Hepatocyte (in vitro differentiated cells): Measurements from ENCODE around the gene SLC22A12. TPM values are rescaled to one million over a fixed set of nuclear protein-coding genes. Genes with fewer than 3 reads are reported as not detected.

Source experiments
- DNase-seq: peaks from one replicate; pipeline ENCODE4 v3.0.0-alpha.2; 2016; ENCODE audit warnings: low spot score
- H2AFZ ChIP-seq: fragments of 200-600 bp; sonication (generic); 2 replicates; pipeline ENCODE4 v1.6.0; 2016; ENCODE audit warnings: antibody characterized with exemption, mild to moderate bottlenecking
- H3K27ac ChIP-seq: fragments of 200-600 bp; sonication (generic); 2 replicates; pipeline ENCODE4 v1.5.1; 2016; ENCODE audit warnings: mild to moderate bottlenecking
- H3K27me3 ChIP-seq: fragments of 200-600 bp; sonication (generic); 2 replicates; pipeline ENCODE4 v1.6.1; 2016
- H3K36me3 ChIP-seq: fragments of 200-600 bp; sonication (generic); replicated peaks from 2 replicates; pipeline ENCODE4 v1.5.1; 2016; ENCODE audit warnings: low read depth; ENCODE audit not compliant: insufficient read depth
- H3K4me1 ChIP-seq: fragments of 200-600 bp; sonication (generic); 2 replicates; pipeline ENCODE4 v1.5.1; 2016; ENCODE audit warnings: mild to moderate bottlenecking, moderate library complexity; ENCODE audit not compliant: insufficient read depth
- H3K4me2 ChIP-seq: fragments of 200-600 bp; sonication (generic); 2 replicates; pipeline ENCODE4 v1.6.0; 2016
- H3K4me3 ChIP-seq: fragments of 200-600 bp; sonication (generic); 2 replicates; pipeline ENCODE4 v1.5.1; 2016; ENCODE audit warnings: mild to moderate bottlenecking
- H3K79me2 ChIP-seq: fragments of 200-600 bp; sonication (generic); 2 replicates; pipeline ENCODE4 v1.6.0; 2017; ENCODE audit warnings: mild to moderate bottlenecking
- H3K9me2 ChIP-seq: fragments of 200-600 bp; sonication (generic); replicated peaks from 2 replicates; pipeline ENCODE4 v1.6.0; 2017; ENCODE audit warnings: mild to moderate bottlenecking; ENCODE audit not compliant: insufficient read depth
- H3K9me3 ChIP-seq: fragments of 200-600 bp; sonication (generic); 2 replicates; pipeline ENCODE4 v1.5.1; 2016; ENCODE audit warnings: low read depth, mild to moderate bottlenecking
- H4K20me1 ChIP-seq: fragments of 200-600 bp; sonication (generic); 2 replicates; pipeline ENCODE4 v1.6.0; 2016; ENCODE audit warnings: mild to moderate bottlenecking; ENCODE audit not compliant: insufficient read depth, poor library complexity, severe bottlenecking
- CTCF ChIP-seq: fragments of 200-600 bp; sonication (generic); IDR thresholded peaks from 2 replicates; pipeline ENCODE4 v1.5.1; 2016; ENCODE audit warnings: antibody characterized with exemption, mild to moderate bottlenecking; ENCODE audit not compliant: poor library complexity
- EZH2 ChIP-seq: fragments of 200-600 bp; sonication (generic); IDR thresholded peaks from 2 replicates; pipeline ENCODE4 v1.6.1; 2016; ENCODE audit warnings: antibody characterized with exemption, mild to moderate bottlenecking, borderline replicate concordance
- EZH2phosphoT487 ChIP-seq: fragments of 200-600 bp; sonication (generic); IDR thresholded peaks from one replicate; pipeline ENCODE4 v1.6.1; 2018; ENCODE audit warnings: antibody characterized with exemption, mild to moderate bottlenecking, low read depth, moderate library complexity; ENCODE audit not compliant: unreplicated experiment, severe bottlenecking
- WGBS: methylation state at CpG from one replicate; pipeline ENCODE4 v1.1.6; 2016; ENCODE audit warnings: low lambda C conversion rate; ENCODE audit errors: missing lambda C conversion rate; 5-methylcytosine and 5-hydroxymethylcytosine counted together
- polyA plus RNA-seq: library from polyadenylated mRNA; unstranded; fragments of >200 nt; fragmentation: Nextera tagmentation; extraction: Ambion mirVana; gene quantifications from 2 replicates; pipeline ENCODE4 v1.2.1, GENCODE V29; 2016
- total RNA-seq: library from RNA; depleted of rRNA; stranded (reverse); fragments of >200 nt; gene quantifications from 2 replicates; pipeline ENCODE4 v1.2.3, GENCODE V29; 2014

Gene SLC22A12
- total and polyA plus RNA-seq, 2 experiments from 2014 or later = 0.11 TPM; not detected in 1

- no peaks in the 10 kb centered on the region for H3K9me2 ChIP-seq
- H2AFZ ChIP-seq = no peak overlapping the region
- no peak for DNase-seq
- H3K79me2 ChIP-seq = no peaks in the 10 kb centered on the region
- no peak overlapping the region for H3K4me3 ChIP-seq
- no peaks in the 10 kb centered on the region for H3K9me3 ChIP-seq
- H3K4me1 ChIP-seq = no peaks in the 10 kb centered on the region
- WGBS = 92% methylated on average over 10 of the region's 10 CpGs
- H3K36me3 ChIP-seq = no peaks in the 10 kb centered on the region
- no peak overlapping the region for H3K27ac ChIP-seq
- TF ChIP-seq EZH2phosphoT487 (no peak), EZH2 (no peak), CTCF (no peak)
- H3K27me3 ChIP-seq = no peaks in the 10 kb centered on the region
- no peaks in the 10 kb centered on the region for H4K20me1 ChIP-seq
- H3K4me2 ChIP-seq = no peak overlapping the region
These were observed 12.5 kb downstream of the SLC22A12 start for GRCh38 chr11:64603411-64604110.

- Histone ChIP-seq H4K20me1 (no peaks in the 10 kb centered on the region), H3K27me3 (no peaks in the 10 kb centered on the region), H2AFZ (no peak overlapping the region), H3K4me1 (no peaks in the 10 kb centered on the region), H3K9me2 (no peaks in the 10 kb centered on the region), H3K79me2 (no peaks in the 10 kb centered on the region), H3K9me3 (no peaks in the 10 kb centered on the region), H3K27ac (no peak overlapping the region), H3K4me3 (no peak overlapping the region), H3K36me3 (no peaks in the 10 kb centered on the region), H3K4me2 (no peak overlapping the region)
- TF ChIP-seq EZH2 (no peak), EZH2phosphoT487 (no peak), CTCF (no peak)
- WGBS = 78% methylated on average over 7 of the region's 7 CpGs
- DNase-seq = no peak
These were observed 13.6 kb downstream of the SLC22A12 start for GRCh38 chr11:64604458-64605243.

- Histone ChIP-seq H3K4me2 (no peak overlapping the region), H3K27me3 (no peaks in the 10 kb centered on the region), H4K20me1 (no peaks in the 10 kb centered on the region), H3K9me3 (no peaks in the 10 kb centered on the region), H3K27ac (no peak overlapping the region), H3K4me1 (no peaks in the 10 kb centered on the region), H3K9me2 (no peaks in the 10 kb centered on the region), H3K4me3 (no peak overlapping the region), H2AFZ (no peak overlapping the region), H3K36me3 (no peaks in the 10 kb centered on the region), H3K79me2 (no peaks in the 10 kb centered on the region)
- no peak for DNase-seq
- TF ChIP-seq EZH2 = no peak
- TF ChIP-seq CTCF = no peak
- TF ChIP-seq EZH2phosphoT487 = no peak
- WGBS = 72% methylated on average over 10 of the region's 10 CpGs
These were observed 14.2 kb downstream of the SLC22A12 start for GRCh38 chr11:64605244-64605560.
